Stromal cell of bone marrow (primary cell): Measurements from ENCODE around the gene EFHB.
"Not testable (repeated sequence)": the region's sequence is repeated elsewhere in the genome, so short reads cannot be mapped to it uniquely, and the experiment has no call there.

Source experiments
- DNase-seq: peaks from one replicate; pipeline ENCODE4 v3.0.0-alpha.2; 2012; ENCODE audit warnings: low read depth

The EFHB gene

DNA sequence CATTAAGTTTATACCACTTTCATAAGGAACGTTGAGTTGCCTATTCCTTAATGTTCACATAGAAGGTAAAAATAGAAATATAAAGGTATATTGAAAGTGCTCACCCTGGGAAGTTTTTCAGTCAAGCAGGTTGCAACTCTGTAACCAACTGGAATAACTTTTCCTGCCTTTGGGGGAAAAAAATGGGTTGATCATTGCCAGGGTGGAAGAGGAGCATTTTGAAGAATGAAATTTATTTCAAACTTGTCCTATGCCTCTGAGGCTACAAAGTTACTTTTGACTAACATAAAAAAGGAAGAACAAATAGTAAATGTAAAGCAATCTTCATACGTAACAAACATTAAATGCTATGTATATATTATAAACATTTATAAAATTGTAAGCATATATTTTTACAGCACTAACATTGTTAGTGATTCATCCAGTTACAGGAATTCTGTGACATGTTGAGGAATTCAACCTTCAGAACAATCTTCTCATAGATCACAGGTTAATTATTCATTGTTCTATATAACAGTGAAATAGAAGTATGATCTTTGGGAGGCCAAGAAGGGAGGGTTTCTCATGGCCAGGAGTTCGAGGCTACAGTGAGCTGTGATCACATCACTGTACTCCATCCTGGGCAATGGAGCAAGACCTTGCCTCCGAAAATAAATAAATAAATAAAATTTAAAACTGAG lies 13.5 kb downstream of the EFHB start:
- no peak for DNase-seq

DNA sequence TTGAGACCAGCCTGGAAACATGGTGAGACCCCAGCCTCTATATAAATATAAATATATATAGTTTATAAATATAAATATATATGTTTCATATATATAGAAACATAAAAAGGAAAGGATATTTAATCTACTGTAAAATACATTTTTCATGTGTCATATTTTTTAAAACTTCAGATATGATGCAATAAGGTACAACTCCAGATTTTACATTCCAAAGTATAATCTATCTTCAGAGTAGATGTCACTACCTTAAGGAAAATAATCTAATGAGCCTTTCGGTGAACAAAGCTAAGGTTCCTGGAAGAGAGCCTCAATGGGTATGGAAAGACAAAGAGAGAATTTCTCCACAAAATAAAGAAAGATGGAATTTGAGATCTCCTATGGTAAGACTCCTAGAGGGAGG lies 16.9 kb downstream of the EFHB start:
- no peak for DNase-seq

DNA sequence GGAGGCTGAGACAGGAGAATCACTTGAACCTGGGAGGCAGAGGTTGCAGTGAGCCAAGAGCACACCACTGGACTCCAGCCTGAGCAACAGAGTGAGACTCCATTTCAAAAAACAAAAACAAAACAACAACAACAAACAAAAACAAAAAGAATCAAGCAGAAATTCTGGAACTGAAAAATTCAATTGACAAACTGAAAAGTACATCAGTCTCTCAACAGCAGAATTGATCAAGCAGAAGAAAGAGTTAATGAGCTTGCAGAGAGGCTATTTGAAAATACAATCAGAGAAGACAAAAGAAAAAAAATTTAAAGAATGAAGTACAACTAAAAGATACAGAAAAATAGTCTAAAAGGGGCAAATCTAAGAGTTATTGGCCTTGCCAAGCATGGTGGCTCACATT lies 22.6 kb downstream of the EFHB start:
- no peak for DNase-seq

DNA sequence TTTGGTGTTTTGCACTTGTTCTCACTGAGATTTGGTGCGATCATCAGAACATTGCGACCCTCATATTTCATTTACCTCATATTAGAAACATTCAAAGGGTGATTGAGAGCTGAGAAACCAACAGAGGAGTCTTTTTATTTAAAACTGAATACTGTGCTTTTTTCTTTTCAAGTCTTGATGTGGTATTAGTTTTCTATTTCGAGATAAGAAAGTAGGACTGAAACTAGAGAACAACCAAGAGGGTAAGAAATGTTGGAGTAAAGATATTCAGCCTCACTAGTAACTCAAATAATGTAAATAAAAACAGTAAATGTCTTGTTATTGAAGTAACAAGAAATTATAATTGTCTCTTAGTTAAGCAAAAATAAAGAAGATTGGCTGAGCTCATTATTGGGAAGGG lies 26.5 kb downstream of the EFHB start:
- no peak for DNase-seq

DNA sequence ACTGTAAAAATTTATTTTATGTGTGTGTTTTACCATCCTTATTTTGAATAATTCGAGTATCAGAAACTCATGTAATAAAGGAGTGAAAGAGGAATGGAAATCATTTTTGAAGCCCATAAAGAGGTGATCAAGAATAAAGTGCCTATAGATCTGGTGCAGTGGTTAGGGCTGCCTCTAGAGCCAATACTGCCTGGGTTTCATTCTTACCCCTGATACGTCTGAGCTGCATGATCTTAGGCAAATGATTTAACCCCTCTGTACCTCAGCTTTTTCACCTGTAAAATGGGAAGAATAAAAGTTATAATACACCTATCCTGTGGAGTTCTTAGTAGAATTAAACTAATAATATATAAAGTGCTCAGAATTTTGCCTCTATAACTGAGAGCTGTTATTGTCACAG lies 30.4 kb downstream of the EFHB start:
- no peak for DNase-seq

DNA sequence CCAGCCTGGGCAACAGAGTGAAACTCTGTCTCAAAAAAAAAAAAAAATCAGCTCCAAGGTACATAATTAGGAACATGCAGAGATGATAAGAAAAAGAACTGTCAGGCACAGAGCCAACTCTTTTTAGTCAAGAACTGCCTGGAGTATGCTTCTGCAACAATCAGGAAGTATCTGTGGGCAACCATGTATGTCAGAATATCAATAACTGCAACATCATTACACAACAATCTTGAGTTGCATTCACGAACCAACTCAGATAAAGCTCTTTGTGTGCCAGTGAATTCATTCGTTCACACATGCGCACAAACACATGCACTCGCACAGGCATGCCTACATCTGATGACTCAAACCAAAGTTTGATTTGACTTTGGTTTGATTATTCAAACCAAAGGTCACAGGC lies 32.1 kb downstream of the EFHB start:
- DNase-seq, result no peak

DNA sequence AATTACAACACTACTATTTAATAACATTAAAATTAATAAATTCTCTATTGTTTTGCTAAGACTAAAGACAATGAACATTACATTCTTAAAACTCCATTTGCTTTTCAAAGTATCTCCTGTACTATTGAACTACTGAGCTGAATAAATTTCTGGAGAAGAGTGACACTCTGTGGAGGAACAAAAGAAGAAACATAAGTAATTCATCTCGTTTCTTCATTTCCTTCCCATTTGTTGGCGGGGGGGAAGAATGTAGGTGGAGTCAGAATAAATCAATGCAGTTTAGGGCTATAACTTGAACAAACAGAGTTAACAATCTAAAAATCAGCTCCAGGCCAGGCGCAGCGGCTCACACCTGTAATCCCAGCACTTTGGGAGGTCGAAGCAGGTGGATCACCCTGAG lies 32.7 kb downstream of the EFHB start:
- DNase-seq, result no peak

DNA sequence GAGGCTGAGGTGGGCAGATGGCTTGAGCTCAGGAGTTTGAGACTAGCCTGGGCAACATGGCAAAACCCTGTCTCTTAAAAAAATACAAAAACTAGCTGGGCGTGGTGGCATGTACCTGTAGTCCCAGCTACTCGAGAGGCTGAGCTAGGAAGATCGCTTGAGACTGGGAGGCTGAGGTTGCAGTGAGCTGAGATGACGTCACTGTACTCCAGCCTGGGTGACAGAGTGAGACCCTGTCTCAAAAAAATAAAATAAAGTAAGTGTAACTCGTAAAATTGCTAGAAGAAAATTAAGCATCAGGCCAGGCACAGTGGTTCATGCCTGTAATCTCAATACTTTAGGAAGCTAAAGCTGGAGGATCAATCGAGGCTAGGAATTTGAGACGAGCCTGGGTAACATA lies 34.2 kb downstream of the EFHB start:
- not testable (repeated sequence) for DNase-seq

DNA sequence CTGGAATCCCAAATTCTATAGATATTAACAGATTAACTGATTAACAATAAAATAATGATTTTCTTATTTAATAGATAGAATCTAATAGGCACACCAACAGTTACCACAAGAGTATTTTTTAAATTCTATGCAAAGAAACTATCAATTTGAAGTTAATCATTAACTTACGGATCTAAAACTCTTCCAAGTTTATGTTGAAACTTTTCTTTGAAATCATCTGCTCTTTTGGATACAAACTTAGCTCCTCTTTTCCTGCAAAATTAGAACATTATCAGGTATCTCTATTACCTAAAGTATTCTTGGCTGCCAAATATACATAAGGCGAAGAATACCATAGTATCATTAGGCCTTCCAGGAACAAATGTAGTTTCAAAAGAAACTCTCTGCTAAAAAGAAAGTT lies 34.8 kb downstream of the EFHB start:
- DNase-seq, result no peak

DNA sequence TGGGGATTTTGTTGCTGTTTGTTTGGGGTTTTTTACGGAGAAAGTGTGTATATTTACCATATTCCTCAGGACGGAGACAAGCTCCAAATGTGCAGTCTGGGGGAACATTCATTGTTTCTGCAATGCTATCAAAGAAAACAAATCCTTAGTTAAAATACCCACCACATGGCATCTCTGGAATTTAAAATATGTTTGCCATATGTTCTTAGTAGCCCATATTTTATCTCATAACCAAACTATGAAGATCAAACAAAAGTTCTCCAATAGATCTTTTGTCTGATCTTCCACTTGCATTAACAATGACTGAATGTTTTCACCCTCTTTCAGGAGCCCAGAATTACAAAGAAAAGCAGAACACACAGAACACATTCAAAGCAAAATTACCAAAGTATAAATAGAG lies 35.3 kb downstream of the EFHB start:
- DNase-seq, result no peak

DNA sequence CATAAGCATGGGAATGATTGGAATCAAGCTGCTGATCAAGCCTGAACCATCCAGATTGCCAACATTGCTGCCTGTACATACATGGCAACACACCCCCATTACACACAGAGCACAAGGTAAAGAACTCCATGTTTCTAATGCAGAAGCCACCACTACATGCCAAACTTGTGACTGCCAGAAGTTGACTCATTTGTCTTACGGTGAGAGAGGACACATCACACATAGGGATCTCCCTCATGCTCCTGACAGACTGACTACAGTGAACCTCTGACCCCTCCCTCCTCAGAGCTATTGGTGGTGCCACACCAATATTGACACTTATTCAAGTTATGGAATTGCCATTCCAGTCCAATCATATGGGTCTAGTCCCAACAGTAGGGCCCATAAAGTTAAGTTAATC lies 42.3 kb downstream of the EFHB start:
- no peak for DNase-seq

DNA sequence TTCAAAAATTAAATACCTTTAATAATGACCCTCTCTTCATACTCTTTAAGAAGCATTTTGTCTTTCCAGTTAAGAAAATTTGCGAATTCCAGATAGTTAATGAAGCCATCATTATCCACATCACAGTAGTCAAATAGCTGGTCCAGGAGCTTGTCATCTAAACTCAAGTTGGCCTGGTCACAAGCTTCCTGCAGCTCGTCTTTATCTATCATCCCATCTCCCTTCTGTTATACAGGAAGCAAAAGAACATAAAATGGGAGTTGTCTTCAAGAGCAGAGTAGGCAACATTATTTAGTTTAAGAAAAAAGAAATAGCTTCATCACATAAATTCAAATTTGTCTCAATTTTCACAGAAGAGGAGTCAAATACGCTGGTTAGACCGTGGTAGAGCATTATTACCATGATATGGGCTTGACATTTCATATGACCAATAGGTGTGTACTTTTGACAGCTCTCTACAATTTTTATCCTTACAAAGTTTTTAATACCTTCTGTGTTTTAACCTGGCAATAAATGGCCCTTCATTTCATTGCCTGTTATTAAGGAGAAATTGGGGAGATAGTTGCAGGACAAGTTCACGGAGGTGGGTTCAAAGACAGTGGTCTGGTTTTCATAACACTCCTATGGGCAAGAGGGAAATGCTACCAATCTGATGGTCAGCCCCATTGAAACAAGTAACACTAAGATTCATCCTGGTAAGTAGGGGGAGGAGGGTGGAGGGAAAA lies 45.4 kb downstream of the EFHB start:
- no peak for DNase-seq

DNA sequence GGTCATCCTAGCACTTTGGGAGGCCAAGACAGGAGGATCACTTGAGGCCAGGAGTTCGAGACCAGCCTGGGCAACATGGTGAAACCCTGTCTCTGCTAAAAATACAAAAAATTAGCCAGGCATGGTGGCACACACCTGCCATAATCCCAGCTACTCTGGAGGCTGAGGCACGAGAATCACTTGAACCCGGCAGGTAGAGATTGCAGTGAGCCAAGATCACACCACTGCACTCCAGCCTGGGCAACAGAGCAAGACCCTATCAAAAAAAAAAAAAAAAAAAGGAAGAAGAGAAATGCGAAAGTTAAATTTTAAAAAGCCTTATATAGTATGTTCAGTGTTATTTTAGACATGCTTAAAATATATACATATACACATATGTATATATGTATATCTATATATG lies 46.9 kb downstream of the EFHB start:
- not testable (repeated sequence) for DNase-seq

DNA sequence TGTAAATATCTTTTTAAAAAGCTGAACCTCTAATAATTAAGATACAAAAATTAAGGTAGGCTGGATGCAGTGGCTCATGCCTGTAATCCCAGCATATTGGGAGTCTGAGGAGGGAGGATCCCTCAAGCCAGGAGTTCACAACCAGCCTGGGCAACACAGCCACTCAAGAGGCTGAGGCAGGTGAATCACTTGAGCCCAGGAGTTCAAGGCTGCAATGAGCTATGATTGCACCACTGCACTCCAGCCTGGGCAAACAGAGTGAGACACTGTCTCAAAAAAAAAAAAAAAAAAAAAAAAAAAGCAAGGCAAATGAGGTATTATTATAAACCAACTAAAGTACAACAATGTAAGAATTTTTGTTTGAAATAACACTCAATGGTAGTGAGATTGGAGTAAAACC lies 47.6 kb downstream of the EFHB start:
- DNase-seq, result no peak

DNA sequence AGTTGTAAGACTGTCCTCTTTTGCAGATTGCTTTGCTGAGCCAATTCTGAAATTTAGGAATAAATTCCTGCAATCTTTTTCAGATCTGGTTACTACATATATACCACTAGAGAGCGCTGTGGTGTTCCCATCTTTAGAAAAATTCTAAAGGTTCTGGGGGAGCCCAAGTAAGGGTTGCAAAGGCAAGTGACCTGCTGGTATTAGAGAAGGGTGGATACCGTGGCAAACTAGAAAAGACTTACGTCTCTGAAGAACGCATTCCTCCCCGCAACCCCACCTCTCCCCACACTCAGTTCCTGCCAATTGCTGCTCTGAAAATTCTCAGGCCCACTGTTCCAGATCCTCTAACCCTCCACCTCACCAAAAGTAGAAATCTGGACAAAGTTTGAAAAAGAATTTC lies 48.5 kb downstream of the EFHB start:
- DNase-seq, result no peak

DNA sequence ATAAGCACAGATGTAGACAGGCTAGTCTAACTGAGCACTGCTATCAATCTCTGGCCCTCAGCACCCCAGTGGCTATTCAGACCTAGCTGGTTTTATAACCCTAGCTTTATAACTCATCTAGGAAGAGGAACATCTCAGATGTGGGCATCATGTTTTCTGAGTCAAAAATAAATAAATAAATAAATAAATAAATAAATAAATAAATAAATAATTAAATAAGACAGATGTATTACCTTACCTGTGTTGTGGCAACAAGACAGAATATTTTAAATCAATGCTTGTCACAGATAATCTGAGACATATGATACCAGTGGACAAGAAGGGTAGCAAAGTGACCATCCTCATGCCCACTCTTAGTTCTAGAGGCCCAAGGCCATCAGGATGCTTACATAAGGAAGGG lies 52.2 kb downstream of the EFHB start:
- DNase-seq, result no peak

DNA sequence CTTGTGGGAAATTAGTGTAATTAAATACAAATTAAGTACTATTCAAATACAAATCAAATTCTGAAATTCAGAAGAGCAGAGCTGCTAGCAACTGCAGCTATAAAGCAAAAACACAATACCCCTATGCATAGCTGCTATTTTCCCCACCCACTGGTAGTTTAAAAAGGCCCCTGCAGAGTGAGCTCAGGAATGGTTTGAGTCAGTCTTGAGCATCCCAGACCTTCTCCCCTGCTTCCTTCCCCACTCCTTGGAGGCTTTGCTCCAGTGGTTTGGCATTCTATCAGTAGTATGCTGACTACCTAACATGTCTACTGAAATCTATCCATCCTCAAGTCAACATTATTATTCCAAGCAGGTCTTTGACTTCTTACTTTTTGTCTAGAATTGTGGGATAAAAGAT lies 53.0 kb downstream of the EFHB start:
- no peak for DNase-seq

DNA sequence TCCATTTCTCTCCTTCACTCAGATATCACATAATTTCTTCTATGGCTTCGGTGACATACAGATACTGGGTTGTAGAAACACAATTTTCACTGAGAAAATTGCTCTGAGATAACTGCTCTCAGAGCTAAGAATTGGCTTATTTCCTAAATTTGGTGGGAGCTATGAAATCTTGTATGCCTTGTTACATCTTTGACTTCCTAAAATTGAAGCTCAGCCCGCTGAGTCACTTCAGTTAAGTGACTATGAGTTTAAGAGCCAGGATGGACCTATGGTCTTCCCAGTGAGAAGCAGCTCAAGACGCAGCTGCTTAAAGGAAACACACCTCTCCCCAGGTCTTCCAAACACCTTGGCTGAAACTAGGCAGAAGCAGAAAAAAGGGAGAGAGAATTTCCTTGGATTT lies 56.4 kb downstream of the EFHB start:
- no peak for DNase-seq

DNA sequence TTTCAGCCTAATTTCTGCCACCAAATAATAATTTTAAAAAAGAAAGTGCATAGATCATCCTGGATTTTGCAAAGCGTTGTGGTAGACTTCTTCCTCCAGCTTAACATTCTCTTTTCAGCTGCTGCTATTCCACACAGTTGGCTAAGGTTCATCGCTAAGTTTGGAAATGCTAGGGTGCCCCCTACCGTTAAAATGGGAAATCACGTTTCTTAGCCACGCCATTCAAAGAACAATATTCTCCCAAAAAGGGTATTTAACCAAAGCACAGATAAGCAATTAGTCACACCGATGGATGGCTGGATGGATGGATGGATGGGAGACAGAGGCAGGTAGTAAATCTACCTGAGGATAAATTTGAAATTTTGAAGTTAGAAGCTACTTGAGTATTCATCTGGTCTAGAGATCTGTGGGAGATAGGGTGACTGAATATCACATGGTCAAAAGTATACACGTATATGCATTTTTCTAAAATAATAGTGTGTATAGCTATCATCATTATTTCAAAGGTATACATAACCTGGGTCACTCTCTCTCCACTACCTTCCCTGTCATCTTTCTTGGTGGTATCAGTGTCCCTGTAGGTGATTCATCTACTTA lies 67.2 kb downstream of the EFHB start:
- peak; percentile 43 for DNase-seq

DNA sequence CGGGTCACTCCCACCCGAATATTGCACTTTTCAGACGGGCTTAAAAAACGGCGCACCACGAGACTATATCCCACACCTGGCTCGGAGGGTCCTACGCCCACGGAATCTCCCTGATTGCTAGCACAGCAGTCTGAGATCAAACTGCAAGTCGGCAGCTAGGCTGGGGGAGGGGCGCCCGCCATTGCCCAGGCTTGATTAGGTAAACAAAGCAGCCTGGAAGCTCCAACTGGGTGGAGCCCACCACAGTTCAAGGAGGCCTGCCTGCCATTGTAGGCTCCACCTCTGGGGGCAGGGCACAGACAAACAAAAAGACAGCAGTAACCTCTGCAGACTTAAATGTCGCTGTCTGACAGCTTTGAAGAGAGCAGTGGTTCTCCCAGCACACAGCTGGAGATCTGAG lies 78.7 kb downstream of the EFHB start:
- DNase-seq, result not testable (repeated sequence)

DNA sequence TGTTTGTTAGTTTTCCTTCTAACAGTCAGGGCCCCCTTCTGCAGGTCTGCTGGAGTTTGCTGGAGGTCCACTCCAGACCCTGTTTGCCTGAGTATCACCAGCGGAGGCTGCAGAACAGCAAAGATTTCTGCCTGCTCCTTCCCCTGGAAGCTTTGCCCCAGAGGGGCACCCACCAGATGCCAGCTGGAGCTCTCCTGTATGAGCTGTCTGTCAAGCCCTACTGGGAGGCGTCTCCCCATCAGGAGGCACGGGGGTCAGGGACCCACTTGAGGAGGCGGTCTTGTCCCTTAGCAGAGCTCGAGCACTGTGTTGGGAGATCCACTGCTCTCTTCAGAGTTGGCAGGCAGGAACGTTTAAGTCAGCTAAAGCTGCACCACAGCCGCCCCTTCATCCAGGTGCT lies 87.4 kb downstream of the EFHB start:
- DNase-seq, result not testable (repeated sequence)
